GM18508 (cell line): ENCODE data around the gene FAM168B.
A peak's percentile ranks its signal among the peaks of the same experiment; 100 is the strongest.
"Not testable (repeated sequence)": the region's sequence is repeated elsewhere in the genome, so short reads cannot be mapped to it uniquely, and the experiment has no call there.

Source experiments
- ATAC-seq: cut with Tn5 transposase; IDR thresholded peaks from one replicate; pipeline ENCODE4 v1.9.1; 2021; ENCODE audit warnings: moderate number of reproducible peaks; ENCODE audit not compliant: insufficient read depth, unreplicated experiment

Gene FAM168B

DNA sequence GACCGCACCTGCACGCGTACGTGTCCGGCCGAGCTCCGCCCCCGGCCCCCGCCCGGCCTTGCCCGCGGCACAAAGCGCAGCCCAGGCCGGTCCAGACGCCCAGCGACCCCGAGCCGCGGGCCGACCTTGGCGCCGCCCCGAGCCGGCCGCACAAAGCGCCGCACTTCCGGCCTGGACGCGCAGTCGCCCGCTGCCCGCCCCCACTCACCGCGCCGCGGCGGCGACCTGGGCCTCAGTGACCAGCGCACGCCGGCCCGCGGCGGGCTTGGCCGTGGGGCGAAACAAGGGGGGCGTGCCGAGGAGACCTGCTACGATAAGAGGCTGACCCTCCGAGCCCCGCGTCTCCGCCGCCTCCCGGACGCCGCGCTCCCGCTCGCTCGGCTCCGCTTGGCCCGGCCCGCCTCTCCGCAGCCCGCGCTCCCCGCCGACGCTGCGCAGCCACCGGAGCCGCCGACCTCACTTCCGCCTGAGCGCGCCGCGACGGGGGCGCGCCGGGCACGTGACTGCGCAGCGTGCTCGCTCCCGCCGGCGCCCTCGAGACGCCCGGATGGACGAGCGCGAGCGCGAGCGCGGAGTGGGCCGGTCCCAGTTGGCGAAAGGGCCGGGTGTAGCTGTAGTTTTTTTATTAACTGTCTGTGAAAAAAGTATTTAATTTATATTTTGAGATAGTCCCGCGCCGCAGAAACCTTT, at the start of gene FAM168B:
Gene FAM168B, minus strand, starts transcription at position 455 of the 690 bp plus-strand sequence. CDS start 10,814 bp downstream, outside the sequence.
- ATAC-seq = peak; percentile 58

DNA sequence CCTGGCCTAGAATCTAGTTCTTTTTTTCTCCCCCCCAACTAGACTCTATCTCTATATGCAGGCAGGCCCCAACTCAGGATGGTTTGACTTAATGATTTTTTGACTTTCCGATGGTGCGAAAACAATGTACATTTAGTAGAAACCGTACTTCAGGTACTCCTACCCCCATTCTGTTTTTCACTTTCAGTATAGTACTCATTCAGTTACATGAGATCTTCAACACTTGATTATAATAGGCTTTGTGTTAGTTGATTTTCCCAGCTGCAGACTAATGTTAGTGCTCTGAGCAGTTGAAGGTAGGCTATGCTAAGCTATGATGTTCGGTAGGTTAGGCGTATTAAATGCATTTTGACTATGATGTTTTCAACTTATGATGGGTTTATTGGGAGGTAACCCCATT, 49.6 kb upstream of the FAM168B start:
- no peak for ATAC-seq

DNA sequence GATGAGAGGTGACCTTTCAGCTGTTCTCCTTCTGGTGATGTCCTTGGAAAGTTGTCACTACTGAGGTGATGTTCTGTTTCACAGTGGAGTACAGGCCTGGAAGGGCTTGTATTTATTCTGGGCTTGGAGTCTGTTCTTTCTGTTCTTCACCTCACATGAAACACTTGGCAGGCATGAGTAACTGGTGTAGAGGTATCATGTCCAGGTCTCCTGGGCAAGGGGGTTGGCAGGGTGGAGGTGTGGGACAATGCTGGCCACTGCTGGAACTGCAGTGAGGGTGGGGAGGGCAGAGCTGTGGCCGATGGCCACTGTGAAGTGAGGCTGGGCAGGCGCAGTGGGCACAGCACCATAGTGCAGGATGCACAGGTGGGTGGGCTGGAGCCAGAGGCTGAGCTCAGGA, 47.3 kb upstream of the FAM168B start:
- no peak for ATAC-seq

DNA sequence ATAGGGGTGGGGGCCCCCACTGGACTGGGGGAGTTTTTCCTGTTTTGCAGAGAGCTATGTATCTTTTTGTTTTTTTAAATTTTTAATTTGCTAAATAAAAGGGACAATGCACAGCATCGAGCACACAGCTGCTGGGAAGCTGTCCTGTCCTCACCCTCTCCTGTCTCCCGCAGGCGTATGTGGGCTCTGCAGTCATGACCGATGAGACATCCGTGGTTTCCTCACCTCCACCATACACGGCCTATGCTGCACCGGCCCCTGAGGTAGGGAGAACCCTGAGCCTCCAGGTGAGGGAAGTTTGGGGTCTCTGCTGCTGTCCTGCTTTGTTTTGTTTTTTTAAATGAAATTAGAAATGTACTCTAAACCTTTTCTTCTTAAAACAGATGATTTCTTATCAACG, 39.5 kb upstream of the FAM168B start:
- no peak for ATAC-seq

DNA sequence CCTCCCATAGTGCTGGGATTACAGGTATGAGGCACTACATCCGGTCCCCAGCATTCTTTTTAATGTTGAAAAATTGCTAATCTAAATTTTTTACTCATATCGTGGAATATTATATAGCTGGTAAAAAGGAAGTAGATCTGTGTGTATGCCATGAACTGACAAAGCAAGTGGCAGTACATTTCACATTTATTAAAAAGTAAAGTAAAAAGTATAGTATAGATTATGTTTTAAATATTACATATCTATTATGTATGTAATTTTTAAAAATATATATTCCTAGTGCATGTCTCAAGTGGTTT, 37.0 kb upstream of the FAM168B start:
- ATAC-seq = no peak

DNA sequence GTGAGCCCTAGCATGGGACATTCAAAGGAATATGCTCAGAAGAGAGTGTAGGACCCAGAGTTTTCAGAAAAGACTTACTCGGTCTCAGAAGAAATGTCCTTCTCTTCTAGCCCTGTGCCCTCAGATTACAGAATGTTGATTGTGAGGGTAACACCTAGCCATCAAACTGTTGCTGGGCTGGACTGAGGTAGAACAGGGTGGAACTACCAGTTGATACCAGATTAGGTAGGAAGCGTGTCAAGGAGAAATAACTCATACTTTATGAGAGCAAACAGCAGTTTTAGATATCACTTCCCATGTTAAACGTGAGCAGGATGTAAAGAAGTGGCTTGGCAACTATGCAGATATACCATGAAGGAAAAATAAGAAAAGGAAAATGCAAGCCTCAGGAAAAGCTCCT, 34.7 kb upstream of the FAM168B start:
- ATAC-seq = no peak

DNA sequence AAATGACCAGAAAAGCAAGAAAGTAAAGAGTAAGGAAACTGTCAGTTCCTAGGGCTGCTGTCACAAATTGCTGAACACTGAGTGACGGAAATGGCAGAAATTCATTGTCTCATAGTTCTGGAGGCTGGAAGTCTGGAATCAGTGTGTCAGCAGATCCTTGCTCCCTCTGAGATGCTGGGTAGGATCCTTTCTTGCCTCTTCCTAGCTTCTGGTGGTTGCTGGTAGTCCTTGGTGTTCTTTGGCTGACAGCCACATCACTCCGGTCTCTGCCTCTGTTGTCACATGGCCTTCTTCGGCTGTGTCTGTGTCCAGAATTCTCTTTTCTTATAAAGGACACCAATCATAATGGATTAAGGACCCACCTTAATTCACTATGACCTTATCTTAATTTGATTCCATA, 33.8 kb upstream of the FAM168B start:
- ATAC-seq = no peak

GRCh38 chr2:131126436-131126835, 33.2 kb upstream of the FAM168B start:
- ATAC-seq = no peak

GRCh38 chr2:131125195-131125757, 32.0 kb upstream of the FAM168B start:
- ATAC-seq = no peak

DNA sequence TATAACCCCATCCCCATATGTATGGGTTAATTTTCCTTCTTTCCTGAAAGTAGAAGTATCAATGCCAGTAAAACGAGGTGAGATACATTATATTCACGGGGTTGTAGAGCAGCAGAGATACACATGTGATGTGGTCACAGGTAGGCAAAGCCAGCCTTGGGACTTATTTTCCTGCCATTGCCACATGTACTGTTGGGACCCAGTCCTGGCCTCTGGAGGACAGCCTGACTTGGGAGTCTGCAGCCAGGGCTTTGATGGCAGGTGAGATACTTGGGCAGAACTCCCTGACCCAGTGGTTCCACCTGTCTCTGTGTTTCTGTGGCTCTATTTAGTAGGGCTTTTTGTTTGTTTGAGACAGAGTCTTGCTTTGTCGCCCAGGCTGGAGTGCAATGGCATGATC, 29.9 kb upstream of the FAM168B start:
- ATAC-seq = no peak

- ATAC-seq = no peak
These were observed 29.2 kb upstream of the FAM168B start for GRCh38 chr2:131122496-131122895.

GRCh38 chr2:131121464-131121863, 28.2 kb upstream of the FAM168B start:
- ATAC-seq = no peak

- no peak for ATAC-seq
These were observed 27.6 kb upstream of the FAM168B start for GRCh38 chr2:131120815-131121317.

GRCh38 chr2:131115752-131116151, 22.5 kb upstream of the FAM168B start:
- ATAC-seq = no peak

- ATAC-seq = not testable (repeated sequence)
These were observed 21.7 kb upstream of the FAM168B start for GRCh38 chr2:131114950-131115349.

- no peak for ATAC-seq
These were observed 20.4 kb upstream of the FAM168B start for GRCh38 chr2:131113566-131114227.

DNA sequence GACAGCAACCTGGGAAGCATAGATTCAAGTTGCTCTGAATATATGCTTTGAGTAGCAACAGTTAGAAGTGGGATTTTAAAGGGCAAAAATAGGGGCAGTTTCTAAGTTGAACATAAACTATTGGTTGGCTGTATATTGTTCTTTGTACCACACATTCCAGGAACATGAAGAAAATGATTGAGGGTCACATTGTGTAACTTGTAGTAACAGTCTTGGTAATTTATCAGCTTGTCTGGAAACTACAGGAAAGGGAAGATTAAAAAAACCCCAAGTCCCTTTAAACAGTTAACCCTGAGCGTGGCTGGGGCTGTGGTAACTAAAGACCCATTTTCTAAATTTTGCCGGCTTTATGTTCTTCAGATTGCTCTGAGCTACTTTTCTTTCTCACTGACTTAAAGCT, 19.3 kb upstream of the FAM168B start:
- ATAC-seq = no peak

GRCh38 chr2:131105950-131106801, 12.9 kb upstream of the FAM168B start:
- ATAC-seq = peak; percentile 32

GRCh38 chr2:131105156-131105949, 12.1 kb upstream of the FAM168B start, which contains the start of gene PLEKHB2:
PLEKHB2 (plus strand) TSS chr2:131105336; CDS start chr2:131120942, 15,606 bp downstream.
- peak; percentile 30 for ATAC-seq
